ENCODE results near the gene IGF2. TPM values are rescaled to one million over a fixed set of nuclear protein-coding genes. Genes with fewer than 3 reads are reported as not detected.
"Not testable (repeated sequence)": the region's sequence is repeated elsewhere in the genome, so short reads cannot be mapped to it uniquely, and the experiment has no call there.

IGF2 gene
- total and polyA plus RNA-seq, 5 donors = 34.6 to 94.1 (median 53.7) TPM

GRCh38 chr11:2178906-2179494, 39.8 kb upstream of the IGF2 start:
- no peak overlapping the region for H3K27ac ChIP-seq (ENCODE audit: low read length)
- H3K4me1 ChIP-seq (ENCODE audit: control insufficient read depth, insufficient read depth, low read length) = no peaks in the 10 kb centered on the region
- WGBS = 54% methylated on average over 16 of the region's 16 CpGs
- H3K4me3 ChIP-seq (ENCODE audit: low read length) = no peak overlapping the region
- ATAC-seq (no peak), DNase-seq (no peak)
- no peaks in the 10 kb centered on the region for H3K27me3 ChIP-seq (ENCODE audit: control insufficient read depth, insufficient read depth)
- H3K9me3 ChIP-seq (ENCODE audit: control insufficient read depth, low read length) = no peaks in the 10 kb centered on the region
- intact Hi-C loops (cut with DNase I) = no loop called here

- H3K4me3 ChIP-seq (ENCODE audit: low read length); DNase-seq; H3K4me1 ChIP-seq (ENCODE audit: control insufficient read depth, insufficient read depth, low read length); ATAC-seq; H3K27ac ChIP-seq (ENCODE audit: low read length); intact Hi-C loops (cut with DNase I); H3K9me3 ChIP-seq (ENCODE audit: control insufficient read depth, low read length); H3K27me3 ChIP-seq (ENCODE audit: control insufficient read depth, insufficient read depth): not testable (repeated sequence)
- WGBS = 70% methylated on average over 16 of the region's 16 CpGs
These were observed 39.0 kb upstream of the IGF2 start for GRCh38 chr11:2178055-2178773.

GRCh38 chr11:2177076-2177475, 37.9 kb upstream of the IGF2 start:
- Histone ChIP-seq H3K9me3 (ENCODE audit: control insufficient read depth, low read length) (no peaks in the 10 kb centered on the region), H3K27me3 (ENCODE audit: control insufficient read depth, insufficient read depth) (no peaks in the 10 kb centered on the region), H3K4me1 (ENCODE audit: control insufficient read depth, insufficient read depth, low read length) (no peaks in the 10 kb centered on the region), H3K4me3 (ENCODE audit: low read length) (no peak overlapping the region), H3K27ac (ENCODE audit: low read length) (no peak overlapping the region)
- DNase-seq = no peak
- intact Hi-C loops (cut with DNase I) = no loop called here
- 59% methylated on average over 18 of the region's 18 CpGs for WGBS
- ATAC-seq = no peak

- no peak overlapping the region for H3K4me3 ChIP-seq (ENCODE audit: low read length)
- ATAC-seq = no peak
- intact Hi-C loops (cut with DNase I) = no loop called here
- no peaks in the 10 kb centered on the region for H3K9me3 ChIP-seq (ENCODE audit: control insufficient read depth, low read length)
- no peaks in the 10 kb centered on the region for H3K27me3 ChIP-seq (ENCODE audit: control insufficient read depth, insufficient read depth)
- no peak for DNase-seq
- WGBS = 93% methylated on average over 14 of the region's 14 CpGs
- H3K4me1 ChIP-seq (ENCODE audit: control insufficient read depth, insufficient read depth, low read length) = no peaks in the 10 kb centered on the region
- H3K27ac ChIP-seq (ENCODE audit: low read length) = no peak overlapping the region
These were observed 37.3 kb upstream of the IGF2 start for GRCh38 chr11:2176389-2176900.

GRCh38 chr11:2175659-2176058, 36.5 kb upstream of the IGF2 start:
- peak; percentile 34 to 46 for ATAC-seq
- no peaks in the 10 kb centered on the region for H3K9me3 ChIP-seq (ENCODE audit: control insufficient read depth, low read length)
- no peaks in the 10 kb centered on the region for H3K27me3 ChIP-seq (ENCODE audit: control insufficient read depth, insufficient read depth)
- no peak overlapping the region for H3K4me3 ChIP-seq (ENCODE audit: low read length)
- no peaks in the 10 kb centered on the region for H3K4me1 ChIP-seq (ENCODE audit: control insufficient read depth, insufficient read depth, low read length)
- intact Hi-C loops (cut with DNase I) = no loop called here
- 43% methylated on average over 13 of the region's 13 CpGs for whole genome bisulfite sequencing
- DNase-seq = no peak
- no peak overlapping the region for H3K27ac ChIP-seq (ENCODE audit: low read length)

- WGBS = 89% methylated on average over 11 of the region's 11 CpGs
- intact Hi-C loops (cut with DNase I) = no loop called here
- DNase-seq (no peak), ATAC-seq (no peak)
- Histone ChIP-seq H3K27ac (ENCODE audit: low read length) (no peak overlapping the region), H3K27me3 (ENCODE audit: control insufficient read depth, insufficient read depth) (no peaks in the 10 kb centered on the region), H3K4me3 (ENCODE audit: low read length) (no peak overlapping the region), H3K4me1 (ENCODE audit: control insufficient read depth, insufficient read depth, low read length) (no peaks in the 10 kb centered on the region), H3K9me3 (ENCODE audit: control insufficient read depth, low read length) (no peaks in the 10 kb centered on the region)
These were observed 35.2 kb upstream of the IGF2 start for GRCh38 chr11:2174361-2174760.

- ATAC-seq = no peak
- intact Hi-C loops (cut with DNase I) = no loop called here
- Histone ChIP-seq H3K9me3 (ENCODE audit: control insufficient read depth, low read length) (no peaks in the 10 kb centered on the region), H3K4me1 (ENCODE audit: control insufficient read depth, insufficient read depth, low read length) (no peaks in the 10 kb centered on the region), H3K4me3 (ENCODE audit: low read length) (no peak overlapping the region), H3K27ac (ENCODE audit: low read length) (no peak overlapping the region), H3K27me3 (ENCODE audit: control insufficient read depth, insufficient read depth) (no peaks in the 10 kb centered on the region)
- WGBS = 57% methylated on average over 11 of the region's 11 CpGs
- DNase-seq = no peak
These were observed 34.6 kb upstream of the IGF2 start for GRCh38 chr11:2173761-2174160.

GRCh38 chr11:2173150-2173693, 34.0 kb upstream of the IGF2 start:
- DNase-seq (no peak), ATAC-seq (no peak)
- intact Hi-C loops (cut with DNase I) = no loop called here
- Histone ChIP-seq H3K27me3 (ENCODE audit: control insufficient read depth, insufficient read depth) (no peaks in the 10 kb centered on the region), H3K4me3 (ENCODE audit: low read length) (no peak overlapping the region), H3K27ac (ENCODE audit: low read length) (no peak overlapping the region), H3K4me1 (ENCODE audit: control insufficient read depth, insufficient read depth, low read length) (no peaks in the 10 kb centered on the region), H3K9me3 (ENCODE audit: control insufficient read depth, low read length) (no peaks in the 10 kb centered on the region)
- 78% methylated on average over 16 of the region's 16 CpGs for WGBS

- WGBS = 83% methylated on average over 12 of the region's 12 CpGs
- ATAC-seq (no peak), DNase-seq (peak in 1 of 3 donors; percentile 30)
- intact Hi-C loops (cut with DNase I) = no loop called here
- Histone ChIP-seq H3K4me3 (ENCODE audit: low read length) (no peak overlapping the region), H3K27ac (ENCODE audit: low read length) (no peak overlapping the region), H3K9me3 (ENCODE audit: control insufficient read depth, low read length) (no peaks in the 10 kb centered on the region), H3K4me1 (ENCODE audit: control insufficient read depth, insufficient read depth, low read length) (no peaks in the 10 kb centered on the region), H3K27me3 (ENCODE audit: control insufficient read depth, insufficient read depth) (no peaks in the 10 kb centered on the region)
These were observed 33.5 kb upstream of the IGF2 start for GRCh38 chr11:2172676-2173075.

- Histone ChIP-seq H3K4me3 (ENCODE audit: low read length) (no peak within 1 kb of the TSS), H3K27me3 (ENCODE audit: control insufficient read depth, insufficient read depth) (no peaks in the 10 kb centered on the region), H3K27ac (ENCODE audit: low read length) (no peak within 1 kb of the TSS), H3K4me1 (ENCODE audit: control insufficient read depth, insufficient read depth, low read length) (no peaks in the 10 kb centered on the region), H3K9me3 (ENCODE audit: control insufficient read depth, low read length) (no peaks in the 10 kb centered on the region)
- WGBS = 66% methylated on average over 17 of the region's 17 CpGs
- intact Hi-C loops (cut with DNase I) = no loop called here
- ATAC-seq (no peak), DNase-seq (no peak)
These were observed 32.4 kb upstream of the IGF2 start, which contains the start of gene TH for GRCh38 chr11:2171591-2172003. TH (minus strand) TSS chr11:2171815; CDS start chr11:2171786, 29 bp downstream.
